Lower leg skin (tissue), 4 donors: Measurements from ENCODE around the gene TRIP11. TPM values are rescaled to one million over a fixed set of nuclear protein-coding genes. Genes with fewer than 3 reads are reported as not detected.

Source experiments
- DNase-seq, 2 donors: peaks; one replicate each; pipeline ENCODE4 v3.0.0-alpha.2; 2019; ENCODE audit warnings: low spot score in 2 of 2
- H3K4me3 ChIP-seq: fragments of 200-600 bp; sonication (generic); 2 replicates; pipeline ENCODE4 v1.5.1; 2017; ENCODE audit warnings: mild to moderate bottlenecking, low read depth; ENCODE audit not compliant: poor library complexity, severe bottlenecking
- CTCF ChIP-seq, 3 donors: fragments of 450-650 bp; IDR thresholded peaks; one replicate each; pipeline ENCODE4 v1.5.1; 2016; ENCODE audit warnings: antibody characterized with exemption in 3 of 3, mild to moderate bottlenecking in 3 of 3, moderate library complexity in 2 of 3
- POLR2A ChIP-seq, 2 donors: fragments of 450-650 bp; IDR thresholded peaks; one replicate each; pipeline ENCODE4 v1.6.1; 2016 to 2017; ENCODE audit warnings: antibody characterized with exemption in 2 of 2, mild to moderate bottlenecking in 1 of 2, moderate library complexity in 1 of 2
- WGBS, 2 donors: methylation state at CpG; one replicate each; pipeline ENCODE4 v1.1.5; 2018; 5-methylcytosine and 5-hydroxymethylcytosine counted together
- intact Hi-C: fragments of 100-400 bp; cut with DNase I; formaldehyde crosslinking; loops from one replicate; pipeline ENCODE4 v1.15.0; 2023; ENCODE audit warnings: low total_unique reads
- total RNA-seq, 4 donors: library from RNA; depleted of rRNA; stranded (reverse); fragments of >200 nt; gene quantifications; one replicate each; pipeline ENCODE4 v1.1.0, GENCODE V29; 2016

Gene TRIP11
- total RNA-seq, 4 donors from 2014 or later: 18.5 to 37.0 (median 28.8) TPM

- intact Hi-C loops: no loop called here
- TF ChIP-seq POLR2A (IDR thresholded peaks at IDR 0.05) (no peak), CTCF (IDR thresholded peaks at IDR 0.05) (no peak)
- no peak for DNase-seq
- 80 to 82% methylated on average over 4 of the region's 4 CpGs for WGBS, 2 donors
- no peak overlapping the region for H3K4me3 ChIP-seq
Observed at GRCh38 chr14:92012121-92012748, 27.6 kb downstream of the TRIP11 start.

GRCh38 chr14:92010644-92011043 lies 29.2 kb downstream of the TRIP11 start:
- 96 to 99% methylated on average over 3 of the region's 3 CpGs for WGBS, 2 donors
- intact Hi-C loops: no loop called here
- no peak for DNase-seq
- no peak overlapping the region for H3K4me3 ChIP-seq
- TF ChIP-seq CTCF (IDR thresholded peaks at IDR 0.05) (no peak), POLR2A (IDR thresholded peaks at IDR 0.05) (no peak)

GRCh38 chr14:92009604-92010003 lies 30.3 kb downstream of the TRIP11 start:
- DNase-seq: no peak
- TF ChIP-seq POLR2A (IDR thresholded peaks at IDR 0.05) (no peak), CTCF (IDR thresholded peaks at IDR 0.05) (no peak)
- 62 to 65% methylated on average over 1 of the region's 1 CpG for WGBS, 2 donors
- intact Hi-C loops: no loop called here
- H3K4me3 ChIP-seq: no peak overlapping the region

- 95 to 98% methylated on average over 5 of the region's 5 CpGs for WGBS, 2 donors
Observed at GRCh38 chr14:92005019-92005418, 34.8 kb downstream of the TRIP11 start.

GRCh38 chr14:92004062-92004461 lies 35.8 kb downstream of the TRIP11 start:
- DNase-seq: no peak
- TF ChIP-seq POLR2A (IDR thresholded peaks at IDR 0.05) (no peak), CTCF (IDR thresholded peaks at IDR 0.05) (no peak)
- H3K4me3 ChIP-seq: no peak overlapping the region
- WGBS, 2 donors: 93 to 96% methylated on average over 2 of the region's 2 CpGs
- intact Hi-C loops: no loop called here

More at GRCh38 chr14:92005019-92005418, 34.8 kb downstream of the TRIP11 start:
- intact Hi-C loops: no loop called here
- TF ChIP-seq POLR2A (IDR thresholded peaks at IDR 0.05) (no peak), CTCF (IDR thresholded peaks at IDR 0.05) (no peak)
- DNase-seq: no peak
- no peak overlapping the region for H3K4me3 ChIP-seq
